ENCODE data around the gene UTS2.

The UTS2 gene

DNA sequence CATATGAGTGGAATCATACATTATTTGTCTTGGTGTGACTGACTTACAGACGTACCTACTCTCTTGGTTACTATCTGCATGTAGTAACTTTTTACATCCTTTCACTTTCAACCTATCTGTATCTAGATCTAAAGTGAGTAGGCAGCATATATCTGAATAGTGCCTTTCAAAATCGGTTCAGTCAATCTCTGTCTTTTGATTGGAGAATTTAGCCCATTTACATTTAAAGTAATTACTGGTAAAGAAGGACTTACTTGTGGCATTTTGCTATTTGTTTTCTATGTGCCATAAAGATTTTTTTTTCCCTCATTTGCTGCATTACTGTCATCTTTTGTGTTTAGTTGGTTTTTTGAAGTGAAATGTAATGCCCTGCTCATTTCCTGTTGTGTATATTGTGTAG is 14.2 kb downstream of the UTS2 start:
- Histone ChIP-seq H3K36me3 (ENCODE audit: insufficient read depth, low read length) (no peaks in the 10 kb centered on the region; the same call in 1 of the 2 replicates), H3K9ac (ENCODE audit: low read length) (no peak overlapping the region), H3K27ac (ENCODE audit: low read depth, low read length, poor library complexity, severe bottlenecking) (no peak overlapping the region), H2AFZ (ENCODE audit: low read length) (no peak overlapping the region), H3K4me3 (ENCODE audit: low read depth, low read length, poor library complexity, severe bottlenecking) (no peak overlapping the region), H3K9me3 (ENCODE audit: low read length) (no peaks in the 10 kb centered on the region; the same call in 1 of the 2 replicates), H3K4me1 (ENCODE audit: insufficient read depth, low read length, severe bottlenecking) (no peaks in the 10 kb centered on the region), H4K20me1 (ENCODE audit: insufficient read depth, low read length) (no peaks in the 10 kb centered on the region), H3K9me2 (ENCODE audit: low read depth, low read length) (no peaks in the 10 kb centered on the region), H3K4me2 (ENCODE audit: low read length) (no peak overlapping the region), H3F3A (ENCODE audit: insufficient read depth, low read length) (no peaks in the 10 kb centered on the region), H3K79me2 (ENCODE audit: insufficient read depth, low read length) (no peaks in the 10 kb centered on the region), H3K27me3 (ENCODE audit: insufficient read depth, low read length) (no peaks in the 10 kb centered on the region; the same call in 1 of the 2 replicates)
- TF ChIP-seq EZH2 (IDR thresholded peaks at IDR 0.05; ENCODE audit: borderline replicate concordance, low read length), result no peak
- TF ChIP-seq, protein P1, sequence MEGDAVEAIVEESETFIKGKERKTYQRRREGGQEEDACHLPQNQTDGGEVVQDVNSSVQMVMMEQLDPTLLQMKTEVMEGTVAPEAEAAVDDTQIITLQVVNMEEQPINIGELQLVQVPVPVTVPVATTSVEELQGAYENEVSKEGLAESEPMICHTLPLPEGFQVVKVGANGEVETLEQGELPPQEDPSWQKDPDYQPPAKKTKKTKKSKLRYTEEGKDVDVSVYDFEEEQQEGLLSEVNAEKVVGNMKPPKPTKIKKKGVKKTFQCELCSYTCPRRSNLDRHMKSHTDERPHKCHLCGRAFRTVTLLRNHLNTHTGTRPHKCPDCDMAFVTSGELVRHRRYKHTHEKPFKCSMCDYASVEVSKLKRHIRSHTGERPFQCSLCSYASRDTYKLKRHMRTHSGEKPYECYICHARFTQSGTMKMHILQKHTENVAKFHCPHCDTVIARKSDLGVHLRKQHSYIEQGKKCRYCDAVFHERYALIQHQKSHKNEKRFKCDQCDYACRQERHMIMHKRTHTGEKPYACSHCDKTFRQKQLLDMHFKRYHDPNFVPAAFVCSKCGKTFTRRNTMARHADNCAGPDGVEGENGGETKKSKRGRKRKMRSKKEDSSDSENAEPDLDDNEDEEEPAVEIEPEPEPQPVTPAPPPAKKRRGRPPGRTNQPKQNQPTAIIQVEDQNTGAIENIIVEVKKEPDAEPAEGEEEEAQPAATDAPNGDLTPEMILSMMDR (IDR thresholded peaks at IDR 0.05; ENCODE audit: low read length), result no peak

DNA sequence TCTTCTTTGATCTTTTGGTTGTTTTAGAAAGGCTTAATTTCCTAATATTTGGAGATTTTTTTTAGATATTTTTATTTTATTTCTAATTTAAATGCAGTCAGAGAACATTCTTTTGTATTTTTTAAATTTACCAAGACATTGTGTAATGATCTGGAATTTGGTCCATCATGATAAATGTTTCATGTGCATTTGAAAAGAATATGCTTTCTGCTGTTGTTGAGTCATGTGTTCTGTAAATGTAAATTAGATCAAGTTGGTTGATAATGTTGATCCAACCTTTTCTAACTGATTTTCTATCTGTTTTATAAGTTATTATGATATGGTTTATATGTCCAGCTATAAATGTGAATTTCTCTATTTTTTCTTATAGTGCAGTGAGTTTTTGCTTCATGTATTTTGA is 19.8 kb downstream of the UTS2 start:
- Histone ChIP-seq H3K4me1 (ENCODE audit: insufficient read depth, low read length, severe bottlenecking) (no peaks in the 10 kb centered on the region), H3K4me2 (ENCODE audit: low read length) (no peak overlapping the region), H2AFZ (ENCODE audit: low read length) (no peak overlapping the region), H3K9ac (ENCODE audit: low read length) (no peak overlapping the region), H3K9me2 (ENCODE audit: low read depth, low read length) (no peaks in the 10 kb centered on the region), H3K79me2 (ENCODE audit: insufficient read depth, low read length) (no peaks in the 10 kb centered on the region), H3K36me3 (ENCODE audit: insufficient read depth, low read length) (no peaks in the 10 kb centered on the region), H3K4me3 (ENCODE audit: low read depth, low read length, poor library complexity, severe bottlenecking) (no peak overlapping the region), H3K27ac (ENCODE audit: low read depth, low read length, poor library complexity, severe bottlenecking) (no peak overlapping the region), H4K20me1 (ENCODE audit: insufficient read depth, low read length) (no peaks in the 10 kb centered on the region), H3K27me3 (ENCODE audit: insufficient read depth, low read length) (no peaks in the 10 kb centered on the region), H3F3A (ENCODE audit: insufficient read depth, low read length) (no peaks in the 10 kb centered on the region), H3K9me3 (ENCODE audit: low read length) (no peaks in the 10 kb centered on the region)
- TF ChIP-seq EZH2 (IDR thresholded peaks at IDR 0.05; ENCODE audit: borderline replicate concordance, low read length), result no peak
- TF ChIP-seq, protein P1 (IDR thresholded peaks at IDR 0.05; ENCODE audit: low read length), result no peak

DNA sequence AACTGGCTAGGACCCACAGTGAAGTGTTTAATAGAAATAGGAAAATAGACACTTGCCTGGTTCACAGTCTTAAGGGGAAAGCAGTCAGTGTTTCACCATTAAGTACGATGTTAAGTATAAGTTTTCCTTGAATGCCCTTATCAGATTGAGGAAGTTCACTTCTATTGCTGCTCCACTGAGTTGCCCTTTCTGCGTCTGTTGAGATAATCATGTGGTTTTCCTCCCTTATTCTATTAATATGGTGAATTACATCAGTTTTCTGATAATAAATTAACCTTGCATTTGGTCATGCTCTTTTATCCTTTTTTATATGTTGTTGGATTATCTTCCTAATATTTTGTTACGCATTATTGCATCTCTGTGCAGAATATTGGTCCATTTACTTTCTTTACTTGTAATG is 21.4 kb downstream of the UTS2 start:
- Histone ChIP-seq H2AFZ (ENCODE audit: low read length) (no peak overlapping the region), H3K9me3 (ENCODE audit: low read length) (no peaks in the 10 kb centered on the region), H3K27me3 (ENCODE audit: insufficient read depth, low read length) (no peaks in the 10 kb centered on the region), H3K4me2 (ENCODE audit: low read length) (no peak overlapping the region), H3K4me3 (ENCODE audit: low read depth, low read length, poor library complexity, severe bottlenecking) (no peak overlapping the region), H4K20me1 (ENCODE audit: insufficient read depth, low read length) (no peaks in the 10 kb centered on the region), H3F3A (ENCODE audit: insufficient read depth, low read length) (no peaks in the 10 kb centered on the region), H3K79me2 (ENCODE audit: insufficient read depth, low read length) (no peaks in the 10 kb centered on the region), H3K9me2 (ENCODE audit: low read depth, low read length) (no peaks in the 10 kb centered on the region), H3K4me1 (ENCODE audit: insufficient read depth, low read length, severe bottlenecking) (no peaks in the 10 kb centered on the region), H3K36me3 (ENCODE audit: insufficient read depth, low read length) (no peaks in the 10 kb centered on the region), H3K9ac (ENCODE audit: low read length) (no peak overlapping the region), H3K27ac (ENCODE audit: low read depth, low read length, poor library complexity, severe bottlenecking) (no peak overlapping the region)
- TF ChIP-seq, protein P1 (IDR thresholded peaks at IDR 0.05; ENCODE audit: low read length), result no peak
- no peak for TF ChIP-seq EZH2 (IDR thresholded peaks at IDR 0.05; ENCODE audit: borderline replicate concordance, low read length)

Measured in OCI-LY1 (cell line).